Stimulated activated naive B cell treated with anti-CD40 and anti-IgM and Interleukin-4, amounts not matched to agents 10 μg/mL and 1 μg/mL and 100 μg/mL, for 72 hours (primary cell): ENCODE data around the gene AQP1.

ENCODE experiments used
- ATAC-seq, 2 donors: fragments of 150-1000 bp; cut with Tn5 transposase; replicated peaks; 2 replicates each; pipeline ENCODE4 v1.10.0; 2021; ENCODE audit warnings: moderate library complexity in 1 of 2
- DNase-seq: peaks from one replicate; pipeline ENCODE4 v3.0.0; 2021
- H3K27ac Mint-ChIP-seq: one replicate; pipeline ENCODE4 v1.8.0; 2022; ENCODE audit warnings: mild to moderate bottlenecking, mixed read lengths
- H3K27me3 Mint-ChIP-seq, 2 donors: one replicate each; pipeline ENCODE4 v1.8.0; 2022; ENCODE audit warnings: mixed read lengths in 2 of 2
- H3K36me3 Mint-ChIP-seq, 2 donors: one replicate each; pipeline ENCODE4 v1.8.0; 2022; ENCODE audit warnings: mixed read lengths in 2 of 2, mild to moderate bottlenecking in 1 of 2
- H3K4me1 Mint-ChIP-seq, 2 donors: one replicate each; pipeline ENCODE4 v1.8.0; 2022; ENCODE audit warnings: mixed read lengths in 2 of 2, mild to moderate bottlenecking in 1 of 2
- H3K4me3 Mint-ChIP-seq, 2 donors: one replicate each; pipeline ENCODE4 v1.8.0; 2022; ENCODE audit warnings: mild to moderate bottlenecking in 2 of 2, mixed read lengths in 2 of 2, moderate library complexity in 1 of 2
- H3K9me3 Mint-ChIP-seq, 2 donors: one replicate each; pipeline ENCODE4 v1.8.0; 2022; ENCODE audit warnings: mixed read lengths in 2 of 2, mild to moderate bottlenecking in 1 of 2

Gene AQP1

GRCh38 chr7:30877015-30877769 is 34.5 kb upstream of the AQP1 start:
- peaks cover 0 to 1% of the 10 kb centered on the region in 2 donors for H3K9me3 Mint-ChIP-seq
- H3K27me3 Mint-ChIP-seq: no peaks in the 10 kb centered on the region
- peak overlapping the region; percentile 27 for H3K27ac Mint-ChIP-seq
- ATAC-seq (no peak), DNase-seq (no peak)
- peaks cover 0 to 3% of the 10 kb centered on the region in 2 donors for H3K36me3 Mint-ChIP-seq
- no peak overlapping the region for H3K4me3 Mint-ChIP-seq
- peaks cover 4 to 7% of the 10 kb centered on the region in 2 donors for H3K4me1 Mint-ChIP-seq

- ATAC-seq: no peak
- Mint-ChIP-seq H3K27me3 (no peaks in the 10 kb centered on the region), H3K9me3 (peaks cover 0 to 1% of the 10 kb centered on the region in 2 donors), H3K4me1 (peaks cover 4 to 7% of the 10 kb centered on the region in 2 donors), H3K36me3 (peaks cover 0 to 3% of the 10 kb centered on the region in 2 donors), H3K4me3 (no peak overlapping the region), H3K27ac (no peak overlapping the region)
- no peak for DNase-seq
Observed at GRCh38 chr7:30877993-30878392, 33.7 kb upstream of the AQP1 start.

- Mint-ChIP-seq H3K27ac (no peak overlapping the region), H3K9me3 (peaks cover 0 to 1% of the 10 kb centered on the region in 2 donors), H3K4me1 (peaks cover 0 to 4% of the 10 kb centered on the region in 2 donors), H3K36me3 (peaks cover 0 to 3% of the 10 kb centered on the region in 2 donors), H3K4me3 (no peak overlapping the region), H3K27me3 (no peaks in the 10 kb centered on the region)
- DNase-seq: no peak
- no peak for ATAC-seq
Observed at GRCh38 chr7:30879139-30880124, 32.2 kb upstream of the AQP1 start.

- no peak overlapping the region for H3K27ac Mint-ChIP-seq
- no peaks in the 10 kb centered on the region for H3K27me3 Mint-ChIP-seq
- DNase-seq (no peak), ATAC-seq (no peak)
- peaks cover 0 to 2% of the 10 kb centered on the region in 2 donors for H3K36me3 Mint-ChIP-seq
- H3K9me3 Mint-ChIP-seq: no peaks in the 10 kb centered on the region
- H3K4me1 Mint-ChIP-seq: peaks cover 0 to 9% of the 10 kb centered on the region in 2 donors
- no peak overlapping the region for H3K4me3 Mint-ChIP-seq
Observed at GRCh38 chr7:30880125-30880720, 31.4 kb upstream of the AQP1 start.

GRCh38 chr7:30880941-30881340 is 30.7 kb upstream of the AQP1 start:
- Mint-ChIP-seq H3K4me3 (no peak overlapping the region), H3K27me3 (no peaks in the 10 kb centered on the region), H3K36me3 (no peaks in the 10 kb centered on the region), H3K9me3 (no peaks in the 10 kb centered on the region), H3K27ac (no peak overlapping the region), H3K4me1 (peaks cover 0 to 9% of the 10 kb centered on the region in 2 donors)
- ATAC-seq (no peak), DNase-seq (no peak)

GRCh38 chr7:30881448-30881847 is 30.2 kb upstream of the AQP1 start:
- Mint-ChIP-seq H3K4me1 (peaks cover 0 to 7% of the 10 kb centered on the region in 2 donors), H3K36me3 (no peaks in the 10 kb centered on the region), H3K27me3 (no peaks in the 10 kb centered on the region), H3K4me3 (no peak overlapping the region), H3K27ac (no peak overlapping the region), H3K9me3 (no peaks in the 10 kb centered on the region)
- DNase-seq (no peak), ATAC-seq (no peak)

GRCh38 chr7:30884881-30885280 is 26.8 kb upstream of the AQP1 start:
- peak; percentile 31 to 38 for ATAC-seq
- Mint-ChIP-seq H3K9me3 (no peaks in the 10 kb centered on the region), H3K27me3 (no peaks in the 10 kb centered on the region), H3K4me3 (no peak overlapping the region), H3K27ac (no peak overlapping the region), H3K36me3 (no peaks in the 10 kb centered on the region), H3K4me1 (peaks cover 0 to 7% of the 10 kb centered on the region in 2 donors)
- DNase-seq: no peak

- H3K4me1 Mint-ChIP-seq: peaks cover 0 to 5% of the 10 kb centered on the region in 2 donors
- no peak overlapping the region for H3K27ac Mint-ChIP-seq
- H3K27me3 Mint-ChIP-seq: no peaks in the 10 kb centered on the region
- H3K9me3 Mint-ChIP-seq: peaks cover 5 to 7% of the 10 kb centered on the region in 2 donors
- DNase-seq (no peak), ATAC-seq (no peak)
- peaks cover 0 to 4% of the 10 kb centered on the region in 2 donors for H3K36me3 Mint-ChIP-seq
- no peak overlapping the region for H3K4me3 Mint-ChIP-seq
Observed at GRCh38 chr7:30886608-30887011, 25.0 kb upstream of the AQP1 start.

- Mint-ChIP-seq H3K4me3 (no peak overlapping the region), H3K4me1 (peaks cover 0 to 5% of the 10 kb centered on the region in 2 donors), H3K36me3 (peaks cover 0 to 4% of the 10 kb centered on the region in 2 donors), H3K9me3 (peaks cover 5 to 7% of the 10 kb centered on the region in 2 donors), H3K27me3 (no peaks in the 10 kb centered on the region), H3K27ac (no peak overlapping the region)
- ATAC-seq (no peak), DNase-seq (no peak)
Observed at GRCh38 chr7:30887464-30887872, 24.2 kb upstream of the AQP1 start.

GRCh38 chr7:30888747-30889146 is 22.9 kb upstream of the AQP1 start:
- H3K9me3 Mint-ChIP-seq: peaks cover 5 to 7% of the 10 kb centered on the region in 2 donors
- H3K27me3 Mint-ChIP-seq: no peaks in the 10 kb centered on the region
- H3K4me1 Mint-ChIP-seq: peaks cover 0 to 5% of the 10 kb centered on the region in 2 donors
- DNase-seq: no peak
- H3K27ac Mint-ChIP-seq: no peak overlapping the region
- H3K36me3 Mint-ChIP-seq: peaks cover 0 to 4% of the 10 kb centered on the region in 2 donors
- ATAC-seq: no peak
- H3K4me3 Mint-ChIP-seq: no peak overlapping the region

GRCh38 chr7:30890226-30890625 is 21.4 kb upstream of the AQP1 start:
- no peak overlapping the region for H3K27ac Mint-ChIP-seq
- H3K9me3 Mint-ChIP-seq: peaks cover 5 to 7% of the 10 kb centered on the region in 2 donors
- DNase-seq (no peak), ATAC-seq (no peak)
- H3K4me3 Mint-ChIP-seq: no peak overlapping the region
- H3K27me3 Mint-ChIP-seq: peaks cover 0 to 3% of the 10 kb centered on the region in 2 donors
- H3K4me1 Mint-ChIP-seq: no peaks in the 10 kb centered on the region
- H3K36me3 Mint-ChIP-seq: peaks cover 0 to 4% of the 10 kb centered on the region in 2 donors

GRCh38 chr7:30893357-30893756 is 18.3 kb upstream of the AQP1 start:
- H3K27me3 Mint-ChIP-seq: peaks cover 0 to 13% of the 10 kb centered on the region in 2 donors
- H3K4me3 Mint-ChIP-seq: no peak overlapping the region
- peaks cover 0 to 4% of the 10 kb centered on the region in 2 donors for H3K36me3 Mint-ChIP-seq
- ATAC-seq (no peak), DNase-seq (no peak)
- peaks cover 5 to 7% of the 10 kb centered on the region in 2 donors for H3K9me3 Mint-ChIP-seq
- no peaks in the 10 kb centered on the region for H3K4me1 Mint-ChIP-seq
- no peak overlapping the region for H3K27ac Mint-ChIP-seq

- ATAC-seq: no peak
- no peak overlapping the region for H3K4me3 Mint-ChIP-seq
- no peak overlapping the region for H3K27ac Mint-ChIP-seq
- H3K4me1 Mint-ChIP-seq: no peaks in the 10 kb centered on the region
- H3K36me3 Mint-ChIP-seq: peaks cover 0 to 4% of the 10 kb centered on the region in 2 donors
- peaks cover 0 to 16% of the 10 kb centered on the region in 2 donors for H3K27me3 Mint-ChIP-seq
- H3K9me3 Mint-ChIP-seq: peaks cover 5 to 7% of the 10 kb centered on the region in 2 donors
- no peak for DNase-seq
Observed at GRCh38 chr7:30894009-30894408, 17.6 kb upstream of the AQP1 start.
